Endothelial cell of umbilical vein (primary cell): Measurements from ENCODE around the gene LCN15. TPM values are rescaled to one million over a fixed set of nuclear protein-coding genes. Genes with fewer than 3 reads are reported as not detected.
"Not testable (repeated sequence)": the region's sequence is repeated elsewhere in the genome, so short reads cannot be mapped to it uniquely, and the experiment has no call there.

ENCODE experiments used
- BruUV-seq: library from RNA; stranded (reverse); fragments of 400-500 nt; replicated peaks from 2 replicates; lab custom pipeline; 2021; lab: Mats Ljungman, UMichigan
- CTCF ChIA-PET: fragments of 300-600, 350-600 bp; sonication (Branson Sonifier 250); formaldehyde crosslinking; loops from one replicate; lab custom pipeline; 2021; ENCODE audit warnings: antibody characterized with exemption, inconsistent platforms; lab: Charles Lee
- POLR2A ChIA-PET: fragments of 300-600, 350-600 bp; sonication (Branson Sonifier 250); formaldehyde crosslinking; loops from one replicate; lab custom pipeline; 2021; ENCODE audit warnings: antibody characterized with exemption, inconsistent platforms; lab: Charles Lee
- DNase-seq: peaks from one replicate; pipeline ENCODE4 v3.0.0-alpha.2; 2011; ENCODE audit warnings: low read depth, low spot score
- FAIRE-seq: peaks from 2 replicates; lab custom pipeline; 2011; peaks lifted over from hg19 to GRCh38; lab: Jason Lieb, UNC
- H2AFZ ChIP-seq: 2 replicates; pipeline ENCODE4 v1.6.0; 2012; ENCODE audit warnings: low read depth, low read length, control low read depth, inconsistent platforms
- H3K27ac ChIP-seq: 2 replicates; pipeline ENCODE4 v1.5.1; 2011; ENCODE audit warnings: low read depth, mild to moderate bottlenecking, control low read depth, low read length, moderate library complexity; ENCODE audit not compliant: insufficient read depth
- H3K27me3 ChIP-seq, 2 experiments: 2 replicates each; pipeline versions ENCODE4 v1.6.0 to v1.6.1; 2011; ENCODE audit warnings: low read length in 2 of 2, mixed read lengths in 1 of 2; ENCODE audit not compliant: control insufficient read depth in 2 of 2, insufficient read depth in 2 of 2
- H3K36me3 ChIP-seq, 2 experiments: 2 replicates in 1 of 2; 3 replicates in 1 of 2; pipeline ENCODE4 v1.5.1; 2011; ENCODE audit warnings: low read length in 2 of 2, mild to moderate bottlenecking in 1 of 2, moderate library complexity in 1 of 2; ENCODE audit not compliant: control insufficient read depth in 2 of 2, insufficient read depth in 2 of 2; ENCODE audit errors: extremely low read depth in 1 of 2
- H3K4me1 ChIP-seq: 3 replicates; pipeline ENCODE4 v1.5.1; 2011; ENCODE audit warnings: mild to moderate bottlenecking, low read length; ENCODE audit not compliant: control insufficient read depth, insufficient read depth; ENCODE audit errors: extremely low read depth
- H3K4me2 ChIP-seq: 2 replicates; pipeline ENCODE4 v1.6.1; 2011; ENCODE audit warnings: low read length, control low read depth, mixed read lengths; ENCODE audit not compliant: insufficient read depth
- H3K4me3 ChIP-seq, 3 experiments: fragments of 200-600 bp in 1 of 3; sonication (generic), shearing (Covaris generic) in 1 of 3; replicated peaks in 1 of 3; 2 replicates each; pipeline ENCODE4 v1.5.1; 2011 to 2016; ENCODE audit warnings: control low read depth in 3 of 3, low read length in 3 of 3, mild to moderate bottlenecking in 2 of 3, inconsistent platforms in 1 of 3, low read depth in 1 of 3, moderate library complexity in 1 of 3; ENCODE audit not compliant: insufficient read depth in 1 of 3
- H3K79me2 ChIP-seq: 2 replicates; pipeline ENCODE4 v1.6.0; 2012; ENCODE audit warnings: low read length, inconsistent platforms; ENCODE audit not compliant: control insufficient read depth, insufficient read depth
- H3K9ac ChIP-seq: replicated peaks from 2 replicates; pipeline ENCODE3; 2011; ENCODE audit warnings: low read length, control low read depth; ENCODE audit not compliant: insufficient read depth; ENCODE audit errors: extremely low read depth
- H3K9me1 ChIP-seq: replicated peaks from 3 replicates; pipeline ENCODE4 v1.6.0; 2011; ENCODE audit warnings: mild to moderate bottlenecking, low read length; ENCODE audit not compliant: control insufficient read depth, insufficient read depth; ENCODE audit errors: extremely low read depth
- H3K9me3 ChIP-seq: replicated peaks from 2 replicates; pipeline ENCODE4 v1.5.1; 2012; ENCODE audit warnings: low read length, inconsistent platforms; ENCODE audit not compliant: control insufficient read depth, insufficient read depth
- H4K20me1 ChIP-seq: replicated peaks from 2 replicates; pipeline ENCODE3; 2011; ENCODE audit warnings: mild to moderate bottlenecking, low read length; ENCODE audit not compliant: control insufficient read depth, insufficient read depth; ENCODE audit errors: extremely low read depth
- EZH2 ChIP-seq: IDR thresholded peaks from 2 replicates; pipeline ENCODE4 v1.6.1; 2012; ENCODE audit warnings: borderline replicate concordance, low read depth, mild to moderate bottlenecking, moderate library complexity, low read length, inconsistent platforms; ENCODE audit not compliant: severe bottlenecking
- FOS ChIP-seq: IDR thresholded peaks from 2 replicates; pipeline ENCODE4 v1.6.1; 2011; ENCODE audit warnings: mild to moderate bottlenecking, low read length, moderate library complexity, borderline replicate concordance; ENCODE audit not compliant: insufficient read depth
- GATA2 ChIP-seq: IDR thresholded peaks from 2 replicates; pipeline ENCODE4 v1.7.0; 2011; ENCODE audit warnings: low read depth, mild to moderate bottlenecking, moderate library complexity, mixed read lengths, low read length; ENCODE audit not compliant: insufficient read length, insufficient read depth
- JUN ChIP-seq: IDR thresholded peaks from 2 replicates; pipeline ENCODE4 v1.6.1; 2011; ENCODE audit warnings: borderline replicate concordance, low read depth; ENCODE audit not compliant: insufficient read length, insufficient read depth
- MYC ChIP-seq: IDR thresholded peaks from one replicate; pipeline ENCODE4 v1.6.1; 2011; ENCODE audit warnings: mild to moderate bottlenecking, low read depth, low read length
- POLR2A ChIP-seq: IDR thresholded peaks from 2 replicates; pipeline ENCODE4 v1.6.1; 2012; ENCODE audit warnings: low read depth, mild to moderate bottlenecking, control low read depth, low read length
- POLR2AphosphoS5 ChIP-seq: IDR thresholded peaks from 2 replicates; pipeline ENCODE4 v1.6.1; 2012; ENCODE audit warnings: low read depth, mild to moderate bottlenecking, control low read depth, low read length, moderate library complexity; ENCODE audit not compliant: insufficient read depth
- dilution Hi-C: fragments of 300-500 bp; cut with MboI; formaldehyde crosslinking; loops from one replicate; pipeline ENCODE4 v1.15.0; 2019; ENCODE audit warnings: low sequenced_read_pairs; ENCODE audit not compliant: extremely low pct_ligation_motif_present
- intact Hi-C: fragments of 100-400 bp; cut with micrococcal nuclease; formaldehyde crosslinking; loops from one replicate; pipeline ENCODE4 v1.10.0; 2022
- polyA plus RNA-seq, 4 experiments: library from polyadenylated mRNA; depleted of rRNA in 3 of 4; stranded (reverse) in 3 of 4; unstranded in 1 of 4; fragments of >200 nt; gene quantifications; 2 replicates each; pipeline versions ENCODE4 v1.2.1 to v1.2.3, GENCODE V29; 2011 to 2012; ENCODE audit warnings: missing spikeins in 1 of 4
- total RNA-seq: library from RNA; stranded (reverse); gene quantifications from 2 replicates; pipeline ENCODE4 v1.2.3, GENCODE V29; 2021
- TF ChIP-seq, protein P1 (sequence below), 2 donors: IDR thresholded peaks; 1 replicate in 1 of 2; 2 replicates in 1 of 2; pipeline ENCODE4 v1.5.1; 2011; ENCODE audit warnings: low read length in 2 of 2, mild to moderate bottlenecking in 2 of 2, moderate library complexity in 2 of 2, control low read depth in 1 of 2, inconsistent platforms in 1 of 2, low read depth in 1 of 2; ENCODE audit not compliant: insufficient read depth in 1 of 2; ENCODE audit errors: extremely low read depth in 1 of 2
- TF ChIP-seq, protein P2 (sequence below): IDR thresholded peaks from 2 replicates; pipeline ENCODE4 v1.6.1; 2011; ENCODE audit not compliant: insufficient read depth, insufficient read length

The LCN15 gene
- total and polyA plus RNA-seq, 2 donors (not counting 3 experiments of a cell fraction or from before 2014, with no cell fraction given): not detected

DNA sequence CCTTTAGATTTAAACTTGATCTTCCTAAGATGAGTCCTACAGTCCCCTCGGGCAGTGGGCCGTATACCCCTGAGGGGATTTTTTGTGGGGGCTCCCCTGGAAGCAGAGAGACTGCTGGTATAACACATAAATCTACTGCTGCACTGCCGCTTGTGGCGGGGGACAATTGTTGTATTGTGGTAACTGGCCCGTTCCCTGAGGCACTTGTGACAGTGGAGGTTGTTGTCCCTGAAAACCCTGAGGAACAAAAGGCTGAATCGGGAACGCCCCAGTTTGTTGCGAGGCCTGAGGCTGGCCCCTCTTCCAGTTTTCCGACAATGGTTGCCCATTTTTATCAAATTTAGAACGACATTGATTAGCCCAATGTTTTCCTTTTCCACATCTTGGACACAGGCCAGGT is 22.1 kb upstream of the LCN15 start:
- peaks cover under 1% of the 10 kb centered on the region for H3K79me2 ChIP-seq
- H3K36me3 ChIP-seq: no peaks in the 10 kb centered on the region
- TF ChIP-seq, protein P1, sequence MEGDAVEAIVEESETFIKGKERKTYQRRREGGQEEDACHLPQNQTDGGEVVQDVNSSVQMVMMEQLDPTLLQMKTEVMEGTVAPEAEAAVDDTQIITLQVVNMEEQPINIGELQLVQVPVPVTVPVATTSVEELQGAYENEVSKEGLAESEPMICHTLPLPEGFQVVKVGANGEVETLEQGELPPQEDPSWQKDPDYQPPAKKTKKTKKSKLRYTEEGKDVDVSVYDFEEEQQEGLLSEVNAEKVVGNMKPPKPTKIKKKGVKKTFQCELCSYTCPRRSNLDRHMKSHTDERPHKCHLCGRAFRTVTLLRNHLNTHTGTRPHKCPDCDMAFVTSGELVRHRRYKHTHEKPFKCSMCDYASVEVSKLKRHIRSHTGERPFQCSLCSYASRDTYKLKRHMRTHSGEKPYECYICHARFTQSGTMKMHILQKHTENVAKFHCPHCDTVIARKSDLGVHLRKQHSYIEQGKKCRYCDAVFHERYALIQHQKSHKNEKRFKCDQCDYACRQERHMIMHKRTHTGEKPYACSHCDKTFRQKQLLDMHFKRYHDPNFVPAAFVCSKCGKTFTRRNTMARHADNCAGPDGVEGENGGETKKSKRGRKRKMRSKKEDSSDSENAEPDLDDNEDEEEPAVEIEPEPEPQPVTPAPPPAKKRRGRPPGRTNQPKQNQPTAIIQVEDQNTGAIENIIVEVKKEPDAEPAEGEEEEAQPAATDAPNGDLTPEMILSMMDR (IDR thresholded peaks at IDR 0.05; ENCODE audit: extremely low read depth in 1 of 2, insufficient read depth in 1 of 2, low read depth in 1 of 2, low read length in 2 of 2): no peak
- TF ChIP-seq POLR2A (no peak), GATA2 (no peak), EZH2 (no peak), MYC (no peak), POLR2AphosphoS5 (no peak), JUN (no peak), FOS (no peak)
- TF ChIP-seq, protein P2, sequence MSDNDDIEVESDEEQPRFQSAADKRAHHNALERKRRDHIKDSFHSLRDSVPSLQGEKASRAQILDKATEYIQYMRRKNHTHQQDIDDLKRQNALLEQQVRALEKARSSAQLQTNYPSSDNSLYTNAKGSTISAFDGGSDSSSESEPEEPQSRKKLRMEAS: no peak
- POLR2A ChIA-PET: no interaction called here
- H4K20me1 ChIP-seq: no peaks in the 10 kb centered on the region
- no peak overlapping the region for H3K4me2 ChIP-seq
- H3K9me1 ChIP-seq: no peaks in the 10 kb centered on the region
- intact Hi-C loops: loop anchor here (5.0 kb wide), 1 partner anchor 451 kb away; no protein-coding TSS in a partner anchor
- H2AFZ ChIP-seq: no peak overlapping the region
- no peak overlapping the region for H3K27ac ChIP-seq
- CTCF ChIA-PET: interaction anchor here (1.2 to 1.4 kb wide), 3 partner anchors 9 to 259 kb away, joined by 3 to 4 read pairs (median 4); no protein-coding TSS in a partner anchor
- H3K9ac ChIP-seq: no peak overlapping the region
- H3K4me3 ChIP-seq: no peak overlapping the region
- dilution Hi-C loops: no loop called here
- peaks cover 0 to 5% of the 10 kb centered on the region in 2 experiments for H3K27me3 ChIP-seq
- no TSS peak for BruUV-seq
- no peak for DNase-seq
- FAIRE-seq: no peak
- no peaks in the 10 kb centered on the region for H3K9me3 ChIP-seq
- peaks cover 4% of the 10 kb centered on the region for H3K4me1 ChIP-seq

DNA sequence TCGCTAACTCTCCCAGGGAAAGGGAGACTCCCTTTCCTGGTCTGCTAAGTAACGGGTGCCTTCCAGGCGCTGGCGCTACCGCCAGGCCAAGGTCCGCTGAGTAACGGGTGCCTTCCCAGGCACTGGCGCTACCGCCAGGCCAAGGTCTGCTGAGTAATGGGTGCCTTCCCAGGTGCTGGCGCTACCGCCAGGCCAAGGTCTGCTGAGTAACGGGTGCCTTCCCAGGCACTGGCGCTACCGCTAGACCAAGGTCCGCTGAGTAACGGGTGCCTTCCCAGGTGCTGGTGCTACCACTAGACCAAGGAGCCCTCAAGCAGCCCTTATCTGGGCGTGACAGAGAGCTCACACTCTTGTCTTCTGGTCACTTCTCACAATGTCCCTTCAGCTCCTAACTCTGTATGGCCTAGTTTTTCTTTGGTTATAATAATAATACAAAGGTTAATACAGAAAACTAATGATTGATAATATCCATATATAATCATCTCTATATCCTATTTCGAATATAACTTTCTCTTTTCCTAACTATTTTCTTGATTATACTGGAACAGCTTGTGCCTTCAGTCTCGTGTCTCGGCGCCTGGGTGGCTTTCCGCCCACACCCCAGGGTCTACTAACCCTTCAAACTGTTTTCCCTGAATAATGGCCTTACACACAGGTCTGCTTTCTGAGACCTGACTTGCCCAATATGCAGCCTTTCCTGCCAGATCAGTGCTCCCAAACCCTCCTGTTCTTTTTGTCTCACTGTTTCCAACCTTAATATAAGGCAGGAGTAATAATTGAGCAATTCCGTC is 21.4 kb upstream of the LCN15 start:
- BruUV-seq, dilution Hi-C loops, POLR2A ChIA-PET: not testable (repeated sequence)

More for the DNA sequence above, 21.4 kb upstream of the LCN15 start:
- not testable (repeated sequence) for H3K9ac ChIP-seq, H3K27ac ChIP-seq, DNase-seq, H4K20me1 ChIP-seq, H3K4me3 ChIP-seq, H3K4me2 ChIP-seq, H3K79me2 ChIP-seq, FAIRE-seq, H3K4me1 ChIP-seq, H3K9me1 ChIP-seq, H3K9me3 ChIP-seq, H3K36me3 ChIP-seq, H3K27me3 ChIP-seq, H2AFZ ChIP-seq
- intact Hi-C loops: loop anchor here (5.0 kb wide), 1 partner anchor 452 kb away; no protein-coding TSS in a partner anchor
- CTCF ChIA-PET: interaction anchor here (0.6 to 1.4 kb wide), 5 partner anchors 9 to 261 kb away, joined by 3 to 4 read pairs (median 3); partner anchors contain the start of gene NPDC1
